CD4-positive, alpha-beta T cell treated with Interleukin-15 for 4 hours (primary cell): ENCODE data around the gene ATXN7L1.
A peak's percentile ranks its signal among the peaks of the same experiment; 100 is the strongest.

ENCODE experiments used
- DNase-seq: peaks from one replicate; pipeline ENCODE4 v3.0.0-alpha.2; 2020; ENCODE audit warnings: low spot score

The ATXN7L1 gene

DNA sequence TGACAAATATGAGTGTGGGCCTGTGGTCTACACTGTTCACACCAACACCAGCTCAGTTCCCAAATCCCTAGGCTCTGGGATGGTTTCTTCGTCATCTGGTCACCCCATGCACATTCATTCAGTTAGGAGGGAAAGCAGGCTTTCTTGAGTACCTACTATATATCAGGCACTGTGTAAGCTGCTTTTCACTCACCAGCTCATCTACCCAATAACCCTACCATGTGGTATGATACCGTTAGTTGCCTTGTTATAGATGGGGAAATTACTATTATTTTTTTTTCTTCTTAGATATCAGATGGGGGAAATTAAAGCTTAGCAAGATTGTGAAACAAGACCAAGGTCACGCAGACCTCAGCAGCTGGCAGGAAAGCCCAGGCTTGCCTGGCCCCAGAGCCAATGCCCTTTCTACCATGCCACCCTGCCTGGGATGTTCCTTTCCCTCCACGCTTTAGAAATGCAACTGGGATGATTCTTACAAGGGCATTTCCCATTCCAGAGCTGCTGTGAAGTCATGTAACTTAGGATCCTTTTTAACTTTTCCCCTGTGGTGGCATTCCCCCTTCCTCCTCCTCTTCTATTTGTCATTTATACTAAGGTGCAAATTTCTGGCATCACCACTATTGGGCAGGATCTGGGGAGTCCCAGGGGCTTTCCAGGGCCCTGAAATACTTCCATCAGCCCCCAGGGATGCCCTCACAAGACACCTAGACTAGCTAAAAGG lies 202.0 kb downstream of the ATXN7L1 start:
- DNase-seq: no peak

DNA sequence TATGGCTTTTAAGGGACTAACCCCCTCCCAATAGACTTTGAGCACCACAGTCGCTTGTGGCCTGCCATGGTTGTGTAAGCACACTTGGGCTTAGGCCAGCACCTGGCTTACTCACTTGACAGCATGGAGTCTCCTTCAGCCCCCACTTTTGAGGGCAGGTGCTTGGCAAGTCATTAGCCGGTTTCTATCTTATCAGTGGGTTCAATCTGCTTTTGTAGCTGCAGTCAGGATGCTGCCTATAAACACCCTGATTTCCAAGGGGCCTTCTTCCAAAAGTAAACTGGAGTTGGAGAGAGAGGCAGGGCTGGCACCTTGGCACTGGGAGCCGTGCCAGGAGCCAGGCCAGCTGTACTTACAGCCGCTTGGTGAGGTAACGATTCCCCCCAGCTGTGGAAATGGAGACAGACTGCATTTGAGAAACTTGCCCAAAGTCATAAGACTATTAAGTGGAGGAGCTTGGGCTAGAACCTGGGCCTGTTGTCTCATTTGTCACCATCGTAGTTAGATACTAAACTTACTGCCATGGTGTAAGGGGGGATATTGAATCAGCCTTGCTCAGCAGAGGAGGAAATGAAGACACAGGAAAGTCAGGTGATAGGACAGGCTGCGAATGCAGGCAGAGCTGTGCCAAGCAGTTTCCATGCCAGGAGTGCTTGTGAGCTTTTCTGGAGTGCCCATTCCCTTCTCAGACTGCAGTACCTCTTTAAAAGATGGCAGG lies 202.9 kb downstream of the ATXN7L1 start:
- no peak for DNase-seq

DNA sequence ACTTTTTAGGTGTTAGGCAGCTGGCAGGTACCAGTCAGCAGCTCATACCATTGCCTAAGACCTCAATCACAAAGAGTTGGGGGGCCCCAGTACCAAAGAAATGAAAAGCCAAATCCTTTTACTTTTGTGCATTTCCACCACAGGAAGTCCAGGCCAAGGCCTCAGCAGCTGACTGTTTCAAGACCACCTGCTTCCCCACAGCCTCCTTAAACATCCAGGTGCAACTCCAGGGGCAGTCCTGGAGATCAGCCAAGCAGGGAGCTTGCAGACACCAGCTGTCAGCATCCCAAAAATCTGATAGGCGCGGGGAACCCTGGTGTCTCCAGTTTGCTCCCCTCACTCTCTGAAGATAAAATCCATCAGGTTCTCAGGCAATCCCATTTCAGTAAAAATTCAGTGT lies 203.6 kb downstream of the ATXN7L1 start:
- no peak for DNase-seq

DNA sequence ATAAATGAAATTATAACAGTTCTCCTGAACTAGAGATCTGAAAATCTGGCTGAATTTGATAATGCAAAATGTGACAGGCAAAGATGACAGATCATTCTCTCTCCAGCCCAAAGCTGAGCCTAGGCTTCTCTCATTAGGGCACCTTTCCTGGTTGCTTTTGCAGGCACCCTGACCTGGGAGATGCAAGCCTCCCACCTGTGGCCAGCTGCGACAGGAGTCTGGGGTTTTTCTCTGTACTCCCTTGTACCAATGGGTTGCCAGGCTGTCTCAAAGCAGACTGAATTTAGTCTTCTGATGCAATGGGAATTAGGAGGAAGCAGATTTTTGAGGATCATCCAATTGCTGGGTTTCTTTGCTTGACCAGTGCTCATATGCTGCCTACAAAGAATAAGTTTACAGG lies 210.1 kb downstream of the ATXN7L1 start:
- no peak for DNase-seq

DNA sequence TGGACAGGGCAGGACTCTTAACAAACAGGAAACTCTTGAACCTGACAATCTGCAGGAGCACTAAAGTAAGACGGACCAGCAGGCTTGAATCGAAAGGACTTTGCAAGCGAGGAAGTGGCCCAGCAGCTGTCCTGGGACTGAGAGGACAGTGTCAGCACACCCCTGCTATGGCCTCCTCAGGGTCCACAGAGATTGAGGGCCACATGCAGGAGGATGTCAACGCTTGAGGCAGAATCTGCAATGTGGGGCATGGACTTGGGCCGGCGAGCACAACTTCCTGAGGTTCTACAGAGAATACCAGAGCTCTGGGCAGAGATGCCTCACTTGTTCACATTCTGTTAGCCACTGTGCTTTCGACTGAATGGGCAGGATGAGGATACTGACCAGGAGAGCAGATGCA lies 210.7 kb downstream of the ATXN7L1 start:
- no peak for DNase-seq

DNA sequence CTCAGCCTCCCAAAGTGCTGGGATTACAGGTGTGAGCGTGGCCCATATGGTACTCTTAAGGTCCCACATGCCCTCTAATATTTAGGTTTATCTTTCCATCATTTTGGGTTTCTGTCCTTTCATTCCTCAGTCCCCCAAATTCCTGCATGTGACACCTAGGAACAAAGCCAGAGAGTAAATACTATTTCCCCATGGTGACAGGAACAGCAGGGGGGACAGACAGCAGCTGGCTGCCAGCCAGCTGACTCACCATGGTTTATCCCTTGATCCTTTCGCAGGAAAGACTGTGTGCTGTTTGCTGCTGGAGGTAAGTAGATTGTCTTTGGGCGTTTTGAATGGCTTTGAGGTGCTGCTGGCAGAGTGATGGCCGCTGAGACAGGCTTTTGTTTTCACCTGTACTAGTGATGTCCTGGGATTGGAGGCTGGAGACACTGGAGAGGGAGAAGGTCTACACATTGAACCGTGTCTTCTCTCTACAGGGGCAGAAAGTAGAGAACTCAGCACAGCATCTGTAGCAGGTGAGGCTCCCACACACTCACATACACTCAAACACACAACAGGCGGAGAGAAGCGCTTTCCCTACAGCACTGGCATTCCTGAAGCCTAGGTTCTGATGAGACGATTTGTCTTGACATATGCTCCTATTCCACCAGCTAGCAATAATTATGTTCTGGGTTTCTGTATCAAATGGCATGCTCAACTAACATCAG lies 211.4 kb downstream of the ATXN7L1 start:
- DNase-seq: no peak

DNA sequence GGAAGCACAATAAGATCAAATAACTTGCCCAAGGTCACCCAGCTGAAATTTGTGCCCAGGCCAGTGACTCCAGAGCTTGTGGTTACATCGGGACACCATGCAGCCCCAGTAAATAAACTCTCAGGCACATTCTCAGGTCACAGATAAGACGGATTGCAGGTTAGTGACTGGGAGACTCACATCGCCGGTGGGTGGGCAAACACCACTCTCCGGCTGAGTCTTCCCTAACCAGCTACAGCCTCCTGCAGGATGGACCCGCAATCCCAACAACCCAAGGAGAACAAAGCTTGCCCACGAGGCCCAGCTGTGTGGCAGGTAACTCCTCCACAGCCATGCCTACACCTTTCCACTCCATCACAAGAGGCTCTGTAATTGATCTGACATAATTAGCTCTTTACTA lies 213.4 kb downstream of the ATXN7L1 start:
- DNase-seq: no peak

DNA sequence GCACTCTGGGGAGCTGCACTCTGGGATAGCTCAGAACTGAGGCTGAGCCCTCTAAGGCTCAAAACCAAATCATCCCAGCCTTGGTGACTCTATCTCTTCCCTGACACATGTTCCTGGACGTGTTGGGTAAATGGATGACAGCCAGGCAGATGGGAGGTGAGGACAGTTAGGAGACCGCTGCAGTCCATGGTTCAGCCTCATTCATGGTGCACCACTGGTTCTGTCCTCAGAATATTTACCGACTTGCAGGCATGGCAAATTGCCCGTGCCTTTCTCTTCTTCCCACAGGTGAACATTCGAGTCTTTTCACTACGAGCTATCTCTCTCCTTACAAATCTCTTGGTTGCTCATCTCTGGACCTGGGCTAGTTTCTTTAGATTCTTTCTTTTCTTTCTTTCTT lies 214.8 kb downstream of the ATXN7L1 start:
- DNase-seq: no peak

DNA sequence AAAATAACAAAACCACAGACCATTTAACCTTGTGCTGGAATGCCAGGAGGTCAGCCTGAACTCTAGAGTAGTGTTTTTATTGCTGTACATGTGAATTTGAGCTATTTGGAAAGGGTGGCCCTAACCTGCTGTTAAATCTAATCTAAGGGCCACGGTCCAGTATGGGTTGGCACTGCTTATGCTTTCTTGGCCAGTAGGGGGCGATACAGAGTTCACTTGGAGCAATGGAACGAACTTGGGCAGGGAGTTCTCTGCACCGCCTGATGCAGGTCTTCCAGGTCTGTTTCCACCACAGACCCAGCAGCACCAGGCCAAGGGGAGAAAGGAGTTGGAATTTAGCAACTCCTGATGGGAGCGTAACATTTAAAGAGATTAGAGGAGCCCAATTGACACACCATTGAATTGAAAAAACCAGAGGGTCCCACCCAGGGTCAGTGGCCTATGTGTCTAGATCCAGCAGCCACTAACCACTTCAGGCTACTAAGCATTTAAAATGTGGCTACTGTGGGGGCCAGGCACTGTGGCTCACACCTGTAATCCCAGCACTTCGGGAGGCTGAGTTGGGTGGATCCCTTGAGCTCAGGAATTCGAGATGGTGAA lies 219.4 kb downstream of the ATXN7L1 start:
- peak; percentile 80 for DNase-seq

DNA sequence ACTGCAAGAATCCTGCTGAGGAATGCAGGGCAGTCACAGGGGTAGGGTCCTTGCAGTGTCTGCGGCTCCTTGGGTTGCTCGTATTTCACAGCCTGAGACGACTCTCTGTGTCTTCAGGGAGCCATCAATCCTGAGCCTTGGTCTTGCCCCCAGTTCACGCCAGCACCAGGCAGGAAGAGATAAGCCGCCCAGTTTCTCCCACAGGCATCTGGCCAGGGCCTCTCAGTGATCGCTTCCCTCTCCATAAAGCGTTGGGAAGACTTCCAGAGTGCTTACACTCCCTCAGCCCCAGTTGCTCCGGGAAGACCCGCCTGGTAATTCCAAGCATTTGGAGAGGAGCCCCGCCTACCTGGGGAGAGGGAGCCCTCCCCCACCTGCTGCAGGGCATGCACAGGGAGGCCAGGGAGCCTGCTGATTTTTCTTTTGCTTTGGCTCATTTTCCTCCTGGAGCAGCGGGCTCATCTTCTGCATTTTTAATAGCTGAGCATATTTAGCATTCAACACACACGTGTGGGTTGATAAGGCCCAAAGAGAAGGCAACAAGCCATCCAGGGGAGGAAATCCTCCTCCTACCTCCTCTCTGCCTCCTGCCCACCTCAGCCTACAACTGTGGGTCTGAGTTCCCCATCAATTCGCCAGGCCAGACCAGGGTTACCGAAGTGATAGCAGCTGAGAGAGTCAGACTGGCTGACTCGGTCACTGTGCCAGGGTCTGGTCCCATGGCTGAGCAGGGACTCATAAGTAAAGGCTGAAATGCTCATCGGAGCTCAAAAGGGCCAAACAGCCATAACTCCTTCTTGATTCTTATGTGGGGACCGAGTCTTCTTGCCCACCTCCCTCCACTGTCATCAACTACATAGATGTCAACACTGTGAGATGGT lies 220.7 kb downstream of the ATXN7L1 start:
- no peak for DNase-seq

DNA sequence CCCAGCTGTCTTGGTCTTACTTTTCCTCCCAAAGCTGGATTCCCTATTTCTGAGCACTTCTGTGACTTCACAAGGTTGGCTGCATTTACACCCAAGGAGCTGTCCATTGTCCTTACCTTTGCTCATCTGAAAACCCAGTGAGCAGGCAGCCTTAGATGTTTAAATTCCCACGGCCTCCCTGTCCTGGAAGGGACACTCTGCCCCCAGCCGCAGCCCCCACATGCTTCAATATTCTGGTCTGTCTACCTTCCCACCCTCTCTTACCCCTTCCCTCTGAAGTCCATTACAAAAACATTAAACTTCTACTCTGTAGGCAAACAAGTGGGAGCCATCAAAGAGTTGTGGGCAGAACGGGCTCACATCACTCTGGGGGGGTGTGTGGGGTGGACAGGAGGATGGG lies 221.3 kb downstream of the ATXN7L1 start:
- DNase-seq: no peak

DNA sequence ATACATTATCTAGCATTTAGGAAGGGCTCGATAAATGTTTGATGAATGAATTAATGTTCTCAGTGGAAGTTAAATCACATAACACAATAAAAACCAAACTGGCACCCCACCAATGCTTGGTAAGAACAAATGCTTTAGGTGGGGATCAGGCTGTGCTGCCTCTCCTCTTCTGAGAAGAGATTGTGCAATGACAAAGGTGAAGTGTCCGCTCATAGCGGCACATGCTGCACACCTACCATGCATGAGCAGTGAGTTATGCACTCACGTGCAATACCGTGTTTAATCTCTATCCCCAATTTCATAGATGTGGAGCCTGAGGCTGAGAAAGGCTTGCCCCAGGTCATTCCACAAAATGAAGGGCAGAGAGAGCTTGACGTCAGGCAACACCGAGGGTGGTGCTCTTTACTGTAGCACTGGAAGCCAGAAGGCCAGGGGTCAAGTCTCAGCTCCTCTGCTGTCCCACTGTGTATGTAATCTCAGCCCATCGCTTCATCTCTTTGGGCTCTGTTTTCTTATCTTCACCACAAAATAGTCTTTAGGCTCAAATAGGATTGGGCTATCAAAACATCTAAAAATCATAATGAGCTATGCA lies 222.2 kb downstream of the ATXN7L1 start:
- DNase-seq: no peak

DNA sequence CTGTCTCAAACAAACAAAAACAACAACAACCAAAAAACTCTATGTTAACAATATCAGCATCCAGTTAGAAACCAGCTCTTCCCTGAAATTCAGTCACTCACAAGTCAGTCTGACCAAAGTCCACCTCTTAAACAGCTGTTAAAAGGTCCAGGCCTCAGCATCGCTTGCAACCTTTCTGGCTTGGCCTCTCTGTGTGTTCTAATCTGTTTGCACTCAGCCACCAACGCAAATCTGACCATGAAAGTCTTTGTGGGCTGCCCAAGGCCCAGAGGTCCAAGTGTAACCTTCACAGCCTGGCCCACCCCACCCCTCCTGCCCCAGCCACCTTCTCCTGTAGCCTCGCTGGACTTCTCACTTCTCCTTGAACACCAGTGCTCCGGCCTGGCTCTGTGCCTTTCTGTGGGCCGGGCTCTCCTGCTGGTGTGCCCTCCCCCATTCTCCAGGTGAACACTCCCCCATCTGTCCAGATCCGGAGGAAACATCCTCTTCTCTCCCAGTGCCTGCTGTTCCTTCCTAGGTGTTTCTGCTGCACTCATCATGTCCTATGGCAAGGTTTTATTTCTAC lies 222.9 kb downstream of the ATXN7L1 start:
- DNase-seq: no peak

DNA sequence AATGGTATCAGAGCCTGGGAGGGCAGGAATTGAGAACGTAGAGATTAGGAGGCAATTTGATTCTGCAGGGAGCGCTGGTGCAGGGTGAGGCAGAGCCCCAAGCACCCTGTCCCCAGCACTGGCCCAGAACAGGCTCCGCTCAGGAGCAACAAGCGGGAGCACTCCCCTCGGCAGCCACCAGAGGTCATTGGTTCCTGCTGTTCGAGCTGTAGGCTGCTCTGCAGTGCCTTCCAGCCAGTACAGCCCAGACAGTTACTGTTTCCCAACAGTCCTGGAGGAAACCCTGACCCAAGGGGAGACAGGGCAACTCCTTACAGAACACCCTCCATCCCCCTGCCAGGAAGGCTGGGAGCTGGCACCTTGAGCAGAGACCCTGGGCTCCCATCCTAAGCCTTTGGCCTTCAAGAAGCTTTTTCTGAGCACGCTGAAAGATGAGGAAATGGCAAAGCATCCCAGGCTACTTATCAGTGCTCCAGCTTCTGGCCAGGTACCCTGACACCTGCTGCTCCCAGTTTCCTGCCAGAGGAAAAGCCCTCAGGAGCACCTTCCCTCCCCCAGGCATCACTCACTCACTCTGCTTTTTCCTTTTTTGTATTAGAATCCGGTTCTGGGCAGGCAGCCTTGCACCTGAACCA lies 223.9 kb downstream of the ATXN7L1 start:
- peak; percentile 53 for DNase-seq

DNA sequence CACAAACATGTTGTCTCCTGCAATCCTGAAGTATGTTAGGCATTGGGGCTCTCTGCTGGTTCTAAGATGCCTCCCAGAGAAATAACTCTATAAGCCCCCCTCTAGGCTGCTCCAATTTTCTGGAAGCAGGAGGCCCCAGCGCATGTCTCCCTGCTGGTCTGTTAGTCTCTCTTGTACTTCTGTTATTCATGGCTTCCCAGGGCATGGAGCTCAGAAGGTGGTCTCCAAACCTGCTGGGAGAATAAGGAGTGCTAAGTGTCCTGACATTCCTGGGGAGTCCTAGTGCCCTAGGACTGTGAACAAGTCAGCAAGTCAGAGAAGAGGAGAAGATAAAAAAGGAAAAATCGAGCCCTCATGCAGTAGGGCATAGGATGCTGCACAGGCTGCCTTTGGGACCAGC lies 224.6 kb downstream of the ATXN7L1 start:
- DNase-seq: no peak

DNA sequence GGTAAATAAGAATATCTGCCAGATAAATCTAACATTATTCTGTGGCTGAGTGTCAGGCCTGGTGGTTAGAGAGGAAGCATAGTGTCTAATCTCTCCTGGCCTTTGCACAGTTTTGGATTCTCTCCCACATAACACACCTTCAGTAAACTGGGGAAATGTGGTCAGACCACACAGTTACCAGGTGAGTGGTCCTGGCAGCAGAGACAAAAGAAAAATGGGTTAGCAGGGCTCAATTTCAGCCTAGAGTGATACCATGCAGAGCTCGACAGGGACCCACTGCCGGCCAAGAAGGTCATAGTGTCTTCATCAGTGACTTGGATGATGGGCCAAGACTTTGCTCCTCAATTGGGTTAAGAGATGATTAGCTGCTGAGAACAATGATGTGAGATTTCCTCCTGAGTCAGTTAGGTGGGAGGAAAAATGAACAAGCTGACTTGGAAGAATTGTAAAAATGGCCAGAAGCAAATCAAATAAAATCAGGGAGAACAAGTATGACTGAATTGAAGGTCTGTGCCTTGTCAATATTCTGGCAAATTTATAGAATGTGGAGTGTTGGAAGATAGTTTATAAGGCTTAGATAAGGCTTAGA lies 225.9 kb downstream of the ATXN7L1 start:
- DNase-seq: no peak

DNA sequence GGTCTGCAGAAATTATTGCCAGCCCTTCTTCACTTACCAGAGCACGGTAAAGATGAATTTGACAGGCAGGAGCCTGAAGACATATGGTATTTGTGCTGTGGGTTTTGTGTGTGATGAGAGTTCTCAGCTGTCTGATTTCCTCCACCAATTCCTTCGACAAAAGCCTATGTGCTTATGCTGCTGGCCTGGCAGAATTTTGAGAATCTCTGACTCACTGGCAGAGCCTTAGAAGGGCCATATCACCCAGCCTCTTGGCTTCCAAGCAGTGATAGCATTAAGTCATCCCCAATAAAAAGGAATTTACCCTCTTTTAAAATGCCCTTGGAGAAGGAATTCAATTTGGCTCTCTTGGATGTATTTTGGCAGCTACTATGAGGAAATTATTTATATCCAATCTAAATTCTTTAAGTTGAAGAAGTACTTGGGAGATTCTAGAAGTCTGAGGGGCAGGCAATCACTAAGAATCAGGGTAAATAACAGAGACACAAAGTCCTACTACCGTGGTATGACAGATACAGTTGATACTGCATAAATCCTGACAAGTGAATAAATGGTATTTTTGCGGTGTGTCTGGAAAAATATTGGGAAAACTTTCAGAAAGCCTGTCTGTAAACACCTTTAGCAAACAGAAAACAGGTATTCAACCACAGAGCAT lies 226.5 kb downstream of the ATXN7L1 start:
- no peak for DNase-seq

DNA sequence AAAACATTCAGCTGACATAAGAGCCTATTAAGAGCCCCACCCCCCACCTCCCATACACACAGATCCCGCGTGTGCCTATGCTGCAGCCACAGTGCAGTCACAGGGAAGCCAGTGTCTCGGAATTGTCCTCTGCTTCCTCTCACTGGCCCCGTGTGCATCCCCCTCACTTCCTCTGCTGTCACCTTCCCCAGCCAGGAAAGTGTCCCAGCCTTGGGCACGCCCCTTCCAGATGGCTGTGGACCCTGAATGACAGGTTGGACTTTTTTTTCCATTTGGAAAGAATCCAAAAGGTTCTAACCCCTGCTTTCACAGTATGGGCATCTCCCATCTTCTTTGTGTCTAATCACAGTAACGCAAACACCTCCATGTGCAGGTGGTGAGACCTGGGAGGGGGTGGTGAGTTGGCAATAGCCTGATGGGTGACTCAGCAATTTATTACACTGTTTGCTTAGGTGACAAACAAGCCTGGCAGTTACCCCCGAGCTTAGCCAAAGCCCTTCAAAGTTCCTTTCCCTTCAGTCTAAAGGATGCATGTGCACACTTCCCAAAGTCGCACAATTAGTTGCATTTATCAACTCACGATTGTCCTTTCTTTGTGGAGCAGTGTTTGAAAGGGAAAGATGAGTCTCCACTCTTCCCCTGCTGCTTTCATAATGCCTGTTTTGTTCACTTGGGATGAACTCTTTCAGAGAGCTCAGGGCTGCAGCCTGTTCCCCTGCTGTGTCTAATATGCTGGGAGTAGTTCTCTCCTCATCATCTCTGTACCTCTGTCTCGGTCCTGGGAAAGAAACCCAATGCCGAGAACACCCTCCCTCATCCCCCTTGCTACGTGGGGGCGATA lies 227.6 kb downstream of the ATXN7L1 start:
- DNase-seq: no peak

DNA sequence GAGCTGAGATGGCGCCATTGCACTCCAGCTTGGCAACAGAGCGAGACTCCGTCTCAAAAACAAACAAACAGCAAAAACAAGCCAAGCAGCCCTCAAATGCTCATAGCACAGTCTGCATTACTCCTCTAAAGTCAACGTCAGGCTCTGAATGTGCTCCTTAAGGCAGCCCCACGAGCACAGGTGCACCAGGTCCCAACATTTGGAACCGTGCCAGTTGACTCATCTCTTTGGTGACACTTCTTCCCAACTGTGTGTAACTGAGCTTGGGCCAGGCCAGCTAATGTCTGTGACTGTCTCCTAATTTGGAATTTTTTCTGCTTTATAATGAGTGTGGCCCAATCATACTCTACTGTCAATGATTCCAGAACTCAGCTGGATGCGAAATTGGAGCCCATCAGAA lies 228.8 kb downstream of the ATXN7L1 start:
- peak; percentile 7 for DNase-seq
